NCI-H526 treated with DMSO at 0.1 percent for 48 hours (cell line): Measurements from ENCODE around the gene PTGES2.
"Not testable (repeated sequence)": the region's sequence is repeated elsewhere in the genome, so short reads cannot be mapped to it uniquely, and the experiment has no call there.

Experiments used
- DNase-seq: peaks from one replicate; lab custom pipeline; 2025; lab: John Stamatoyannopoulos, UW

The PTGES2 gene

GRCh38 chr9:128136816-128137793, 9.6 kb upstream of the PTGES2 start:
- no peak for DNase-seq

GRCh38 chr9:128135561-128135960, 8.0 kb upstream of the PTGES2 start:
- DNase-seq, result not testable (repeated sequence)

- not testable (repeated sequence) for DNase-seq
These were observed 4.6 kb upstream of the PTGES2 start for GRCh38 chr9:128132139-128132538.

GRCh38 chr9:128131346-128131745, 3.8 kb upstream of the PTGES2 start:
- DNase-seq, result not testable (repeated sequence)

GRCh38 chr9:128130651-128131050, 3.1 kb upstream of the PTGES2 start:
- not testable (repeated sequence) for DNase-seq

GRCh38 chr9:128129976-128130590, 2.6 kb upstream of the PTGES2 start:
- DNase-seq, result not testable (repeated sequence)

- DNase-seq, result no peak
These were observed 1.5 kb upstream of the PTGES2 start for GRCh38 chr9:128128836-128129590.

GRCh38 chr9:128127990-128128835, 684 bp upstream of the PTGES2 start:
- DNase-seq, result peak; percentile 63

- DNase-seq, result no peak
These were observed 1.8 kb downstream of the PTGES2 start for GRCh38 chr9:128125580-128126354.

- no peak for DNase-seq
These were observed 2.5 kb downstream of the PTGES2 start for GRCh38 chr9:128124873-128125579.

GRCh38 chr9:128124451-128124850, 3.1 kb downstream of the PTGES2 start:
- no peak for DNase-seq

GRCh38 chr9:128123451-128124080, 4.0 kb downstream of the PTGES2 start:
- no peak for DNase-seq

GRCh38 chr9:128122809-128123175, 4.7 kb downstream of the PTGES2 start:
- no peak for DNase-seq

- no peak for DNase-seq
These were observed 5.4 kb downstream of the PTGES2 start for GRCh38 chr9:128121924-128122808.

GRCh38 chr9:128121466-128121810, 6.1 kb downstream of the PTGES2 start:
- no peak for DNase-seq

GRCh38 chr9:128120741-128121465, 6.6 kb downstream of the PTGES2 start:
- DNase-seq, result no peak

- no peak for DNase-seq
These were observed 7.3 kb downstream of the PTGES2 start for GRCh38 chr9:128120061-128120740.
